NCI-H526 treated with DMSO at 0.1 percent for 48 hours (cell line): ENCODE data around the gene ZBTB47.

Source experiments
- DNase-seq: peaks from one replicate; lab custom pipeline; 2025; lab: John Stamatoyannopoulos, UW

Gene ZBTB47

GRCh38 chr3:42653560-42654330 is at the start of gene ZBTB47:
Gene ZBTB47, plus strand, starts transcription at chr3:42653697. Its CDS starts 4,659 bp downstream, at chr3:42658356.
- DNase-seq = no peak

- peak; percentile 65 for DNase-seq
Observed at GRCh38 chr3:42605546-42606173, 47.8 kb upstream of the ZBTB47 start.

- DNase-seq = no peak
Observed at GRCh38 chr3:42608581-42608980, 44.9 kb upstream of the ZBTB47 start.

GRCh38 chr3:42610976-42611375 is 42.5 kb upstream of the ZBTB47 start:
- DNase-seq = no peak

- DNase-seq = no peak
Observed at GRCh38 chr3:42612217-42612616, 41.3 kb upstream of the ZBTB47 start.

- DNase-seq = no peak
Observed at GRCh38 chr3:42612928-42613327, 40.6 kb upstream of the ZBTB47 start.

- DNase-seq = no peak
Observed at GRCh38 chr3:42613462-42613861, 40.0 kb upstream of the ZBTB47 start.

GRCh38 chr3:42631620-42632019 is 21.9 kb upstream of the ZBTB47 start:
- DNase-seq = no peak

- no peak for DNase-seq
Observed at GRCh38 chr3:42632146-42632545, 21.4 kb upstream of the ZBTB47 start.

- no peak for DNase-seq
Observed at GRCh38 chr3:42633544-42633943, 20.0 kb upstream of the ZBTB47 start.

GRCh38 chr3:42635111-42635510 is 18.4 kb upstream of the ZBTB47 start:
- no peak for DNase-seq

- no peak for DNase-seq
Observed at GRCh38 chr3:42637001-42637400, 16.5 kb upstream of the ZBTB47 start.

GRCh38 chr3:42638339-42638842 is 15.1 kb upstream of the ZBTB47 start:
- DNase-seq = no peak

GRCh38 chr3:42639192-42639591 is 14.3 kb upstream of the ZBTB47 start:
- no peak for DNase-seq

- DNase-seq = no peak
Observed at GRCh38 chr3:42640129-42640528, 13.4 kb upstream of the ZBTB47 start.

- no peak for DNase-seq
Observed at GRCh38 chr3:42640771-42641370, 12.6 kb upstream of the ZBTB47 start.

GRCh38 chr3:42647821-42648459 is 5.6 kb upstream of the ZBTB47 start:
- DNase-seq = no peak

- no peak for DNase-seq
Observed at GRCh38 chr3:42649006-42649405, 4.5 kb upstream of the ZBTB47 start.

GRCh38 chr3:42649783-42650182 is 3.7 kb upstream of the ZBTB47 start:
- DNase-seq = no peak

GRCh38 chr3:42651248-42652091 is 2.0 kb upstream of the ZBTB47 start:
- no peak for DNase-seq

GRCh38 chr3:42652251-42652610 is 1.3 kb upstream of the ZBTB47 start:
- no peak for DNase-seq
